H1 (cell line): ENCODE results near the gene MALSU1. TPM values are rescaled to one million over a fixed set of nuclear protein-coding genes. Genes with fewer than 3 reads are reported as not detected.

Experiments
- CTCF ChIA-PET: fragments of 300-600 bp; sonication (Branson Sonifier 250); formaldehyde crosslinking; loops from one replicate; lab custom pipeline; 2021; ENCODE audit not compliant: partially characterized antibody; lab: Charles Lee
- POLR2A ChIA-PET: fragments of 300-600 bp; sonication (Branson Sonifier 250); formaldehyde crosslinking; loops from one replicate; lab custom pipeline; 2021; ENCODE audit warnings: inconsistent platforms; ENCODE audit not compliant: partially characterized antibody; lab: Charles Lee
- DNase-seq, 2 experiments: peaks; one replicate each; pipeline versions ENCODE4 v3.0.0 to v3.0.0-alpha.2; 2010 to 2022; ENCODE audit warnings: low spot score in 2 of 2, low read depth in 1 of 2, mixed read lengths in 1 of 2
- FAIRE-seq: peaks from 2 replicates; lab custom pipeline; 2011; peaks lifted over from hg19 to GRCh38; lab: Jason Lieb, UNC
- H2AFZ ChIP-seq: 2 replicates; pipeline ENCODE4 v1.8.1; 2012; ENCODE audit warnings: low read length, inconsistent platforms
- H2AK5ac ChIP-seq: 2 replicates; pipeline ENCODE4 v1.6.1; 2013; ENCODE audit warnings: low read depth, low read length
- H2BK120ac ChIP-seq: replicated peaks from 2 replicates; pipeline ENCODE3; 2013; ENCODE audit warnings: low read depth, low read length, inconsistent platforms
- H2BK12ac ChIP-seq: 2 replicates; pipeline ENCODE4 v1.6.1; 2013; ENCODE audit warnings: low read depth, low read length
- H2BK15ac ChIP-seq: 2 replicates; pipeline ENCODE4 v1.6.1; 2013; ENCODE audit warnings: low read length
- H2BK20ac ChIP-seq: 2 replicates; pipeline ENCODE4 v1.6.1; 2013; ENCODE audit warnings: low read length
- H2BK5ac ChIP-seq: 2 replicates; pipeline ENCODE4 v1.6.1; 2013; ENCODE audit warnings: low read depth, low read length
- H3K14ac ChIP-seq: 2 replicates; pipeline ENCODE4 v1.6.1; 2013; ENCODE audit warnings: inconsistent platforms; ENCODE audit not compliant: insufficient read length
- H3K18ac ChIP-seq: 2 replicates; pipeline ENCODE4 v1.6.1; 2013; ENCODE audit warnings: low read length; ENCODE audit errors: extremely low read depth
- H3K23ac ChIP-seq: 2 replicates; pipeline ENCODE4 v1.6.1; 2013; ENCODE audit warnings: inconsistent platforms; ENCODE audit not compliant: insufficient read length
- H3K23me2 ChIP-seq: 2 replicates; pipeline ENCODE4 v1.6.1; 2013; ENCODE audit warnings: low read depth, low read length
- H3K27ac ChIP-seq: 2 replicates; pipeline ENCODE4 v1.6.1; 2011; ENCODE audit warnings: low read depth, low read length, inconsistent platforms
- H3K27me3 ChIP-seq, 4 experiments: replicated peaks in 1 of 4; 1 replicate in 1 of 4; 2 replicates in 3 of 4; pipeline versions ENCODE4 v1.6.1 to v1.8.1; 2011 to 2013; ENCODE audit warnings: low read length in 3 of 4, mild to moderate bottlenecking in 3 of 4, inconsistent platforms in 2 of 4, mixed read lengths in 2 of 4, moderate library complexity in 1 of 4; ENCODE audit not compliant: control insufficient read depth in 3 of 4, insufficient read depth in 3 of 4; ENCODE audit errors: extremely low read depth in 1 of 4
- H3K36me3 ChIP-seq, 4 experiments: 2 replicates each; pipeline versions ENCODE4 v1.6.1 to v1.8.1; 2011 to 2013; ENCODE audit warnings: mild to moderate bottlenecking in 4 of 4, low read length in 3 of 4, moderate library complexity in 2 of 4, control low read depth in 1 of 4, inconsistent platforms in 1 of 4; ENCODE audit not compliant: insufficient read depth in 4 of 4, control insufficient read depth in 2 of 4
- H3K4ac ChIP-seq: replicated peaks from 2 replicates; pipeline ENCODE3; 2013; ENCODE audit warnings: low read length, low read depth, mixed read lengths, inconsistent platforms; ENCODE audit not compliant: insufficient read length
- H3K4me1 ChIP-seq, 4 experiments: replicated peaks in 1 of 4; 1 replicate in 1 of 4; 2 replicates in 3 of 4; pipeline versions ENCODE4 v1.6.1 to v1.8.1; 2011 to 2013; ENCODE audit warnings: low read length in 3 of 4, inconsistent platforms in 2 of 4, mixed read lengths in 1 of 4; ENCODE audit not compliant: insufficient read depth in 4 of 4, control insufficient read depth in 3 of 4
- H3K4me2 ChIP-seq, 2 experiments: 2 replicates each; pipeline versions ENCODE4 v1.6.1 to v1.8.1; 2011 to 2013; ENCODE audit warnings: low read depth in 2 of 2, low read length in 2 of 2, control low read depth in 1 of 2, inconsistent platforms in 1 of 2, mild to moderate bottlenecking in 1 of 2; ENCODE audit not compliant: insufficient read depth in 1 of 2
- H3K4me3 ChIP-seq, 4 experiments: fragments of 200-600, 300-600 bp in 1 of 4; sonication (generic), shearing (Covaris generic), sonication (Bioruptor Twin) in 1 of 4; 2 replicates each; pipeline versions ENCODE4 v1.5.1 to v1.8.1; 2011 to 2016; ENCODE audit warnings: low read length in 4 of 4, low read depth in 3 of 4, control low read depth in 2 of 4, inconsistent platforms in 2 of 4, mild to moderate bottlenecking in 2 of 4, mixed read lengths in 1 of 4, moderate library complexity in 1 of 4; ENCODE audit not compliant: insufficient read depth in 2 of 4; ENCODE audit errors: extremely low read depth in 1 of 4
- H3K56ac ChIP-seq: replicated peaks from 2 replicates; pipeline ENCODE3; 2013; ENCODE audit warnings: low read depth, mild to moderate bottlenecking, mixed read lengths, low read length, inconsistent platforms; ENCODE audit not compliant: insufficient read length
- H3K79me1 ChIP-seq: 2 replicates; pipeline ENCODE4 v1.6.1; 2013; ENCODE audit warnings: low read depth, low read length, control low read depth
- H3K79me2 ChIP-seq, 2 experiments: 2 replicates each; pipeline versions ENCODE4 v1.6.1 to v1.8.1; 2012 to 2013; ENCODE audit warnings: low read length in 2 of 2, mild to moderate bottlenecking in 2 of 2, inconsistent platforms in 1 of 2; ENCODE audit not compliant: insufficient read depth in 2 of 2, control insufficient read depth in 1 of 2
- H3K9ac ChIP-seq, 4 experiments: replicated peaks in 1 of 4; 1 replicate in 1 of 4; 2 replicates in 3 of 4; pipeline versions ENCODE4 v1.6.1 to v1.8.1; 2011 to 2013; ENCODE audit warnings: low read depth in 3 of 4, low read length in 3 of 4, control low read depth in 2 of 4, mild to moderate bottlenecking in 2 of 4, moderate library complexity in 2 of 4, inconsistent platforms in 1 of 4; ENCODE audit errors: extremely low read depth in 1 of 4
- H3K9me3 ChIP-seq, 2 experiments: 2 replicates each; pipeline versions ENCODE4 v1.6.1 to v1.8.1; 2012 to 2013; ENCODE audit warnings: mild to moderate bottlenecking in 2 of 2, moderate library complexity in 2 of 2, control low read depth in 1 of 2, inconsistent platforms in 1 of 2, low read depth in 1 of 2, low read length in 1 of 2, mixed read lengths in 1 of 2; ENCODE audit not compliant: insufficient read depth in 2 of 2
- H4K20me1 ChIP-seq, 2 experiments: replicated peaks in 1 of 2; 2 replicates each; pipeline versions ENCODE3 to v1.8.1; 2011 to 2013; ENCODE audit warnings: inconsistent platforms in 2 of 2, low read length in 2 of 2, mild to moderate bottlenecking in 1 of 2; ENCODE audit not compliant: insufficient read depth in 2 of 2, control insufficient read depth in 1 of 2
- H4K5ac ChIP-seq: 2 replicates; pipeline ENCODE4 v1.6.1; 2013; ENCODE audit warnings: low read length, low read depth, mixed read lengths, inconsistent platforms; ENCODE audit not compliant: insufficient read length
- H4K8ac ChIP-seq: 2 replicates; pipeline ENCODE4 v1.8.0; 2013; ENCODE audit warnings: mild to moderate bottlenecking, moderate library complexity, low read length, inconsistent platforms; ENCODE audit not compliant: insufficient read depth; ENCODE audit errors: extremely low read depth
- H4K91ac ChIP-seq: replicated peaks from 2 replicates; pipeline ENCODE3; 2013; ENCODE audit warnings: low read length, mixed read lengths, inconsistent platforms; ENCODE audit not compliant: insufficient read length
- ATF2 ChIP-seq: IDR thresholded peaks from 2 replicates; pipeline ENCODE4 v1.6.1; 2012; ENCODE audit warnings: low read length, inconsistent platforms
- BACH1 ChIP-seq: IDR thresholded peaks from 2 replicates; pipeline ENCODE4 v1.6.1; 2012; ENCODE audit warnings: low read length, improper control_type of control experiment
- CBX8 ChIP-seq: fragments of 300-800, 300-1000 bp; sonication (generic); IDR thresholded peaks from 2 replicates; pipeline ENCODE4 v1.7.1; 2016; ENCODE audit warnings: low read depth, low read length, borderline replicate concordance
- CHD1 ChIP-seq: IDR thresholded peaks from 2 replicates; pipeline ENCODE4 v1.6.1; 2012; ENCODE audit warnings: low read depth, low read length, improper control_type of control experiment
- EZH2 ChIP-seq: fragments of 200-600 bp; sonication (generic); IDR thresholded peaks from 2 replicates; pipeline ENCODE4 v1.7.1; 2012; ENCODE audit warnings: low read depth, mild to moderate bottlenecking, moderate library complexity, low read length, inconsistent platforms; ENCODE audit not compliant: severe bottlenecking
- POLR2A ChIP-seq, 2 experiments: IDR thresholded peaks; 1 replicate in 1 of 2; 2 replicates in 1 of 2; pipeline ENCODE4 v1.6.1; 2011; ENCODE audit warnings: low read depth in 2 of 2, low read length in 2 of 2, mild to moderate bottlenecking in 2 of 2; ENCODE audit errors: control extremely low read depth in 1 of 2
- POU5F1 ChIP-seq: IDR thresholded peaks from 2 replicates; pipeline ENCODE4 v1.6.1; 2011; ENCODE audit warnings: low read depth, mild to moderate bottlenecking, low read length, moderate library complexity
- RNF2 ChIP-seq: fragments of 200-900, 300-1000 bp; sonication (generic); IDR thresholded peaks from 2 replicates; pipeline ENCODE4 v1.7.1; 2016; ENCODE audit warnings: borderline replicate concordance, low read depth, mild to moderate bottlenecking, antibody characterized with exemption, low read length; ENCODE audit not compliant: poor library complexity, severe bottlenecking; ENCODE audit errors: missing control alignments
- SRF ChIP-seq: IDR thresholded peaks from 2 replicates; pipeline ENCODE4 v1.6.1; 2011; ENCODE audit warnings: mild to moderate bottlenecking, low read depth, low read length, moderate library complexity
- TBP ChIP-seq: IDR thresholded peaks from 2 replicates; pipeline ENCODE4 v1.6.1; 2011; ENCODE audit warnings: low read depth, low read length, improper control_type of control experiment
- WGBS, 2 experiments: shearing (Covaris generic) in 1 of 2; methylation state at CpG; one replicate each; pipeline versions ENCODE4 v1.1.6 to v1.1.7; 2013 to 2015; ENCODE audit warnings: low lambda C conversion rate in 2 of 2, mixed read lengths in 2 of 2, inconsistent platforms in 1 of 2, low coverage in 1 of 2, missing lambda C conversion rate in 1 of 2; ENCODE audit not compliant: insufficient replicate concordance in 2 of 2, insufficient coverage in 1 of 2, insufficient read length in 1 of 2; ENCODE audit errors: extremely low coverage in 1 of 2, missing lambda C conversion rate in 1 of 2; 5-methylcytosine and 5-hydroxymethylcytosine counted together
- polyA plus RNA-seq, 7 experiments: library from polyadenylated mRNA; depleted of rRNA in 3 of 7; stranded (reverse) in 5 of 7; unstranded in 2 of 7; fragments of >200 nt in 5 of 7; fragments of 200-250 nt in 2 of 7; gene quantifications; 1 replicate in 5 of 7; 2 replicates in 1 of 7; 4 replicates in 1 of 7; pipeline versions ENCODE4 v1.2.1 to v1.2.3, GENCODE V29; 2011 to 2013; ENCODE audit warnings: missing spikeins in 2 of 7, mixed read lengths in 2 of 7
- total RNA-seq: library from RNA; stranded (reverse); fragmentation: NEBNext Ultra II Directional; extraction: Animal tissue kit (Norgen Biotek cat#: 25700); gene quantifications from 2 replicates; pipeline ENCODE4 v1.2.1, GENCODE V29; 2021

The MALSU1 gene
- total and polyA plus RNA-seq, 2 of the 8 experiments (the other 6 are each of a cell fraction or from before 2014, with no cell fraction given), result 73.5 to 84.0 TPM

GRCh38 chr7:23350466-23350865, 51.3 kb downstream of the MALSU1 start:
- peaks cover 0 to 42% of the 10 kb centered on the region in 2 experiments; a peak in 2 of 4 replicates for H3K79me2 ChIP-seq
- no peak overlapping the region for H3K27ac ChIP-seq
- H3K4me2 ChIP-seq, result no peak overlapping the region
- peaks cover 13 to 61% (median 30%) of the 10 kb centered on the region in 4 experiments for H3K36me3 ChIP-seq
- ChIA-PET CTCF (interaction anchor here (0.8 to 1.7 kb wide), 4 partner anchors 17 to 169 kb away, joined by 3 to 5 read pairs (median 3); no protein-coding TSS in a partner anchor), POLR2A (interaction anchor here (0.6 to 1.7 kb wide), 6 partner anchors 11 to 179 kb away, joined by 3 to 5 read pairs (median 3); partner anchors contain the start of gene MALSU1)
- no peaks in the 10 kb centered on the region for H3K27me3 ChIP-seq
- H4K20me1 ChIP-seq, result peaks cover 5 to 7% of the 10 kb centered on the region in 2 experiments
- H2BK120ac ChIP-seq, result no peak overlapping the region
- no peak overlapping the region for H3K56ac ChIP-seq
- no peak overlapping the region for H2BK5ac ChIP-seq
- H2BK15ac ChIP-seq, result no peak overlapping the region
- no peak overlapping the region for H4K5ac ChIP-seq
- FAIRE-seq (no peak), DNase-seq (no peak)
- H3K14ac ChIP-seq, result no peak overlapping the region
- no peak overlapping the region for H4K8ac ChIP-seq
- no peak overlapping the region for H2BK20ac ChIP-seq
- H3K4me1 ChIP-seq, result peaks cover 0 to 3% (median 2%) of the 10 kb centered on the region in 4 experiments; a peak in 1 of 7 replicates
- no peak overlapping the region for H2BK12ac ChIP-seq
- H2AK5ac ChIP-seq, result no peak overlapping the region
- no peaks in the 10 kb centered on the region for H3K79me1 ChIP-seq
- H3K18ac ChIP-seq, result no peak overlapping the region
- H4K91ac ChIP-seq, result no peak overlapping the region
- H3K4ac ChIP-seq, result no peak overlapping the region
- no peak overlapping the region for H3K9ac ChIP-seq
- 96% methylated on average over 2 of the region's 2 CpGs; no CpG with 5 or more reads in 1 of the 2 experiments for WGBS, 2 experiments
- no peak overlapping the region for H3K23ac ChIP-seq
- no peak overlapping the region for H3K4me3 ChIP-seq
- no peaks in the 10 kb centered on the region for H3K9me3 ChIP-seq
- H2AFZ ChIP-seq, result no peak overlapping the region
- H3K23me2 ChIP-seq, result no peaks in the 10 kb centered on the region
- no peak for TF ChIP-seq TBP
- TF ChIP-seq ATF2, result no peak
- no peak for TF ChIP-seq CBX8
- no peak for TF ChIP-seq SRF
- no peak for TF ChIP-seq CHD1
- TF ChIP-seq POU5F1, result no peak
- TF ChIP-seq EZH2, result no peak
- TF ChIP-seq POLR2A (IDR thresholded peaks at IDR 0.05; ENCODE audit: control extremely low read depth in 1 of 2, low read depth in 2 of 2, low read length in 2 of 2), result no peak
- no peak for TF ChIP-seq RNF2
- no peak for TF ChIP-seq BACH1
